Tongue (tissue), 3 donors: ENCODE data around the gene KBTBD6. TPM values are rescaled to one million over a fixed set of nuclear protein-coding genes. Genes with fewer than 3 reads are reported as not detected.
"Not testable (repeated sequence)": the region's sequence is repeated elsewhere in the genome, so short reads cannot be mapped to it uniquely, and the experiment has no call there.

ENCODE experiments used
- DNase-seq: peaks from one replicate; pipeline ENCODE4 v3.0.0-alpha.2; 2015
- small RNA-seq: library from RNA; depleted of rRNA; stranded (forward); fragments of <200 nt; gene quantifications from one replicate; pipeline ENCODE3, GENCODE V24; 2014; ENCODE audit warnings: low replicate concordance
- total RNA-seq: library from RNA; depleted of rRNA; stranded (reverse); fragments of >200 nt; gene quantifications from one replicate; pipeline ENCODE4 v1.2.3, GENCODE V29; 2014

Gene KBTBD6
- total RNA-seq, 1 donor from 2014 or later = 22.2 TPM

DNA sequence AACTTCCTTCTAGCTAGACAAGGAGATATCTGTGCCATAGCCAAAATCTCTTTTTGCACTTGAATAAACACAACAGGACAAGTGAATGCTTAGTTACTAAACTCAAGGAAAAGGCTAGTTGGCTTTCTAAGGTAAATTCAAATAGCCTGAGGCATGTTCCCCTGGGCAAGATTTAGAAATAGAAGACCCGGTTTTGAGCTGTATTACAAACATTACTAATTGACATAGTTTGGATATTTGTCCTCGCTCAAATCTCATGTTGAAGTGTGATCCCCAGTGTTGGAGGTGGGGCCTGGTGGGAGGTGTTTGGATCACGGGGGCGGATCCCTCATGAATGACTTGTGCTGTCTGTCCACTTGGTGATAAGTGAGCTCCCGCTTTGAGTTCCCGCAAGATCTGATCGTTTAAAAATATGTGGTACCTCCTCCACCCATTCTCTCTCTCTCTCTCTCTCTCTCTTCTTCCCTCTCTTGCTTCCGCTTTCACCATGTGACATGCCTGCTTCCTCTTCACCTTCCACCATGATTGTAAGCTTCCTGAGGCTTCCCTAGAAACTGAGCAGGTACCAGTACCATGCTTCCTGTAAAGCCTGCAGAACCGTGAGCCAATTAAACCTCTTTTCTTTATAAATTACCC, 3.9 kb upstream of the KBTBD6 start:
- no peak for DNase-seq

DNA sequence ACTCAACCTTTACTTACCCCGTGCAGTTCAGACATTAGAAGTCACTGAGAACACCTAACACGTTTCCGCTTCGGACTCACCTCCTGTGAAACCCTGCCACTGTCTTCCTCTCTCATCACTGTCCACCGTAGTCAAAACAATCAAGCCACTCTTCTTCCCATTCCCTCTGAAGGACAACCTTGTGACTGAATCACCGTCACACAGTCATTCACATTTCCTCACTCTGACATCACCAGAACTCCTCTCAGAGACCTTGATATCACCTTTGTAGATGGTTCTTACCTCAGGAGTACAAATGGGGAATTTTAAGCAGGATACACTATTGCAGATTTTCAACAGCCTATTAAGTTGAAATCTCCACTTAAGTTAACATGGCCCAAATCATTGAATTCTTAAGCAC, 1.3 kb upstream of the KBTBD6 start:
- no peak for DNase-seq

DNA sequence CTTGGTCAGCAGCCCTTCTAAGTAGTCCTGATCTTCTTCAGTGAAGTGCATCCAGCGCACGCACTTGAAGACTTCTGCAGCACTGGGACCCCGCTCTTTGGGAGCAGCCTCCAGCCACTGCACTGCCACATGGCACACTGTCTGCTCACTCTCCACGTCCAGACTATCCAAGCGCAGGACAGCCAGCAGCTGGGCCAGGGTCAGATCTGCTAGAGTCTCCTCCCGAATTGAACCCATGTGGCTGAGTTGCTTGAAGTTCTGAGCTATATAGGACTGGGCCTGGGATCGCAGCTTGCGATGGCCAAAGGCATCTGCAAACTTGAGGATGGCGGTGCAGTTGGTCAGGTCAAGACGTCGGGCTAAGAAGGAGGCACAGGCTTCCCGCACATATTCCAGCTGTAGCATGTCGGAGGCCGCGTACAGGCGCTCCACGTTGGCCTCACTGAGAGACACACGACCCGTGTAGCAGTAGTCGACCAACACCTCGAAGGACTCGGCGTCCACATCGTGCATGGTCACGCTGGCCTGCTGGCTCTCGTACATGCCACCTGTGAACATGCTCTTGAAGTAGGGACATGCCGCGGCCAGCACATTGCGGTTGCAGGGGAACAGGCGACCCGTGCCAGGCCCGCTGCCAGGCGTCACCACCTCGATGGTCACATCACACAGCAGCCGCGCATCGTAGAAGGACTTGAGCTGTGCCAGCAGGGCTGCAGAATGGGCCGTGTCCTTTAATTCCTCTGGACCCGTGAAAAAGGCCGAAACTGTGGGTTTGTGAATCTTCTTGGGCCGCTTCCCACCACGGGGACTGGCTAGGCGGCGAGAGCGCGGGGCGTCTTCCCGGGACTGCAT, 716 bp downstream of the KBTBD6 start:
- not testable (repeated sequence) for DNase-seq

DNA sequence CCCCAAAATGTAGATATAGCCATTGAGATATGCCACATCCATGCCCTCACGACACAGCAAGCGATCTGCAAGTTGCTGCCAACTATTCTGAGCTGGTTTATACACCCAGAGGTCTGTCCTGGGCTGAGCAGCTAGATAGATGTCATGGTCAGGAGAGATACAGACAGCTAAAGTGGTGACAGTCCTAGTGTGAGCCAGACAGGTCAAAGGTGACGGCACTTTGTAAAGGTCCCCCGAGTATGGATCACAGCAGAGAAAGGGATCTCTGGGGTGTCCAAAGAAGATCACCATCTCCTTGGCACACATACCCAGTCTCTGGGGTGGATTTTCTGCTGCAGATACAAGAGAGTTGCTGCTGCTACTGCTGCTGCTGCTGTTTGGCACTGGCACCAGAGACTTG, 1.4 kb downstream of the KBTBD6 start:
- DNase-seq = not testable (repeated sequence)

DNA sequence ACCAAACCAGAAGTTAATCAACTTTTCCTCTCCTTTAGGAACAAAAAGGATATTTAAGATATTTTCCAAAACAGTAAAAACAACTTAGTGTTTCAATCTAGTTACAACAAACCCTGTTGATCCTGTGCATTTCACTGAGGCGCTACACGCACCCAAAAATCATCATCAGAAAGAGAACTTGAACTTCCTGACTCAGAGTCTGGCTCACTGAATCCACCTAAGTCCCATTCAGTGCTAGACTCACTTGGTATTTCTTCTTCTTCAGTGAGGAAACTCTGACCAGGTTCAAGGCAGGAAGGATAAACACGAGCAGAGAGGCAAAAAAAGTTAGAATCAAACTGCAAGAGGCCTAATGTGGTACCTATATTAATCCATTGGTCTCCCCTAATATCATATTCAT, 2.2 kb downstream of the KBTBD6 start:
- no peak for DNase-seq

DNA sequence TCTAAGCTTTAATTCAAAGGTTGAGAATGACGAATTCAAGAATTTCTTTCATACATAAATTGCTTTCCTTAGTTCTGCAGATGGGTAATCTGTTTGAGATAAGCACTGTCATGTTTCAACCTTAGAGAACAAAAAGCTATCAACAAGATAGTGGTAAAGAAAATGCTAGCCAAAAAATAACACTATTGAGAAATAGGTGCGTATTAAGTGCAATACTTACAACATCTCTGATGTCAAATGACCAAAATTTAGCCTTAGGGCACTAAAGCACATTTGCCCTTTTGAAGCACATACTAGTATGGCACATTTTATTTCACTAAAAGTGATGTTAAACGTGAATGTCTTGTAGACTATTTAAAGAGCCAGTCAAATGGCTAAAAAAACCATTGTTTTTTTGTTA, 4.9 kb downstream of the KBTBD6 start:
- DNase-seq = no peak

DNA sequence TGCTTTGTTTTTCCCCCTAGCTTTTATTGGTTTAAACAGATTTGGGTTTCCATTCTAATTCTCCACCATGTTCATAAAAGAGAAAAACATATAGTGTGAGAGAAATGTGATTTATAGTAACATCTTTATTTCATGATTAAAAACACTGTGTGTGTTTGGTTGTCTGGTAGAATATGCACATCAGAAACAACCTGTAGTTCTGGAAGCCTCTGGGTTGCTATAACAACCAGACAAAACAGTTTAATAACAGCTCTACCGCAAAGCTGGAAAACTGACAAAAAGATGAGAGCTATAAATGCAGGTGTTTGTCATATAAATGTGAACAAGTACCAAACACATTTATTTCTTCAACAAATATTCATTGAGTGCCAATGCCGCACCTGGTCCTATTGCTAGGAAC, 9.8 kb downstream of the KBTBD6 start:
- peak; percentile 62 for DNase-seq

DNA sequence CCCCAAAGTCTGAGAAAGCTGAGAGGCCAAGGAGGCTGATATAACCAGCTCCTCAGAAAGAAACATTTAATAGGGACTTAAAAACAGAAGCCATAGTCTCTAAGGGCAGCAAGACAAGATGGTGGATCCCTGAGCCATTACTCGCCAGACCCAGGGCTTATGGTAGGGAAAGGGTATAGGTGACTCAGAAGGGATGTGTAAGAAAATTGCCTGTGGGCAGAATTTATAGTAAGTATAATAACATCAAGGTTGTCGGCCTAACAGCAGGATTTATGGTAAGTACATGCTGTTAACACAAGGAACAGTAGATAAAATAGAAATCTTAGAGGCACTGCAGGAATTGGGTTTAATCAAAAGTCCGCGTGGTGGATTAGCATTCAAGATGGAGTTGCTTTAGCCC, 14.7 kb downstream of the KBTBD6 start:
- no peak for DNase-seq

DNA sequence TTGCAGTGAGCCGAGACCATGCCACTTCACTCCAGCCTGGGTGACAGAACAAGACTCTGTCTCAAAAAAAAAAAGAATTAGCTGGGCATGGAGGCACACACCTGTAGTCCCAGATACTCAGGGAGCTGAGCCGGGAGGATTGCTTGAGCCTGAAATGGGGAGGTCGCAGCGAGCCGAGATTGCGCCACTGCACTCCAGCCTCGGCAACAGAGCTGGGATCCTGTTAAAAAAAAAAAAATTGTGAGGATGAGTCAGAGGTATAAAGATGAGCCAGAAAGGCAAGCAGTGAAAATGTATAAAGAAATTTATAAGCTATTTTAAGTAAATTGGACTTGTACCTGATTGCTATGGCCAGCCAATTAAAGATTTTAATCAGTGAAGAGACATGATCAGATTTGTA, 21.1 kb downstream of the KBTBD6 start:
- DNase-seq = no peak

DNA sequence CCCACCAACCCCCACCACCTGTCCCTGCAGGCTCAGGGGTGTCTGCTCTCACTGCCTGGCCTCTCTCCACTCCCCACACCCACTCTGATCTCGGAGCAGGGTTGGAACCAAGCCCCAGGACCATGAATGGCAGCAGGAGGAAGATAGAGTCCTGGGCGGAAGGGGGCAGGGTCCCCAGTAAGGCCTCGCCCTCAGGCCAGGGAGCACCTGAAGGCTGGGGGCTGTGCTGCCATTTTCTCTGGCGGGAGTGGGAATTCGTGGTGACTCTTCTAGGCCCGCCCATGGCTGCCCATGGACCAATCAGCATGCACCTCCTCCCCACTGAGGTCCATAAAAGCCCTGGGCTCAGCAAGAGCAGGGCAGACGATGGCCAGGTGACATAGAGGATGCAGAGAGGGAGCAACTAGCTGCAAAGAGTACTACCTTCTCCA, 25.0 kb downstream of the KBTBD6 start:
- no peak for DNase-seq

DNA sequence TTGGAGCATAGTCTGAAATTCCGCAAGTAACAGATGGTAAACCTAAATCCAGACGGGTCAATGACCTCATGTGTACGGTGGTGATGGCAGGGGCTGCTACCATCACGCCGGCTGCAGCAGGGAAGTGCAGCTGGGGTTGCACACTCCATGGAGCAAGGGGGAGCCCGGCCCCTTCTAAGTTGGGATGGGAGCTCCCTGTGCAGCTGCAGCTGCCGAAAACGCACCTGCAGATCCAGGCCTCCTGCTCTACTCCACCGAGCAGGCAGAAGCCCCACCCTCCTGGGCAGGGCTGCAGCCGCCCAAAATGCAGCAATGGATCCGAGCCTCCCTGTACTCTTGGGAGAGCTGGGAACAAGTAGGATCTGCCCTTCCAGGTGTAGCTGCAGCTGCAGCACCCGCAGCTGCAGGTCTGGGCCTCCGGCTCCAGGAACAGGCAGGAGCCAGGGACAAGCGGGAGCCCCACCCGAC, 25.5 kb downstream of the KBTBD6 start:
- DNase-seq = no peak

DNA sequence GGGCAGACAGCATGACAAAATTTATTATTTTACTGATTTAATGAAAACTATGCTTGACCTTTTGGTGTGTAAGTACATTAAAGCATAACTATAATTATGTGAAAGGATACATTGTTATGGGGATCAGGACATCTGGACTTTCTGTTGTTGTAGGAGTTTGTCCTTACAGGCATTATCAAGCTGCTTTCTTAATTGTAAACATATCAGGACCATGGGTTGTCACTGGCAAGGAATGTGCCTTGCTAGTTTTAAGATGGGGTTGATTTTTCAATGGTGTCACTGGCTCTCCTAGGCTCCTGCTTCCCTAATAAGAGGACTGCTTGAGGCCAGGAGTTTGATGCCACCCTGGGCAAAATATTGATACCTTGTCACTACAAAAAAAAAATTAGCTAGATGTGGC, 32.6 kb downstream of the KBTBD6 start:
- no peak for DNase-seq

DNA sequence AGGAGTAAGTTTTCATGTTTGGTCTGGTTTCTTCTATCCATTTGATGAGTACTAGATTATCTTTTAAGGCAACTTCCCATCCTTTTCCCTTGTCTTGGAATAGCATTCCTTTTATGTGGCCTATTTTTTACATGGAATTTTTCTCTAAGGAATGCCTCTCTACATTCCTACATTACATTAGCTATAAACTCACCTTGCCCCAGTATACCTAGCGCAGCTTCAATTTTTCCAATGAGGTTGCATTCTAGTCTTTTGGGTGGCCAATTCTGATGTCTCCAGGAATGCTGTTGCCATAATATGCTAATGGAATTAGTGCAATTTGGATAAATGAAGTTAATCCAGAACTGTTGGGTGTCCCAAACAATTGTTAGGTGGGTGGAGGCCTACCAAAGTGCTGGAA, 33.8 kb downstream of the KBTBD6 start:
- no peak for DNase-seq

DNA sequence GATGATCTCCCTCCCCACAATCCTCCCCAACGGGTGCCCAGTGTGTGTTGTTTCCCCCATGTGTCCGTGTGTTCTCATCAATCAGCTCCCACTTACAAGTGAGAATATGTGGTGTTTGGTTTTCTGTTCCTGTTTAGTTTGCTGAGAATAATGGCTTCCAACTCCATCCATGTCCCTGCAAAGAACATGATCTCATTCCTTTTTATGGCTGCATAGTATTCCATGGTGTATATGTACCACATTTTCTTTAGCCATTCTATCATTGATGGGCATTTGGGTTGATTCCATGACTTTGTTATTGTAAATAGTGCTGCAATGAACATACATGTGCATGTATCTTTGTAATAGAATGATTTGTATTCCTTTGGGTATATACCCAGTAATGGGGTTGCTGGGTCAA, 36.9 kb downstream of the KBTBD6 start:
- DNase-seq = not testable (repeated sequence)

DNA sequence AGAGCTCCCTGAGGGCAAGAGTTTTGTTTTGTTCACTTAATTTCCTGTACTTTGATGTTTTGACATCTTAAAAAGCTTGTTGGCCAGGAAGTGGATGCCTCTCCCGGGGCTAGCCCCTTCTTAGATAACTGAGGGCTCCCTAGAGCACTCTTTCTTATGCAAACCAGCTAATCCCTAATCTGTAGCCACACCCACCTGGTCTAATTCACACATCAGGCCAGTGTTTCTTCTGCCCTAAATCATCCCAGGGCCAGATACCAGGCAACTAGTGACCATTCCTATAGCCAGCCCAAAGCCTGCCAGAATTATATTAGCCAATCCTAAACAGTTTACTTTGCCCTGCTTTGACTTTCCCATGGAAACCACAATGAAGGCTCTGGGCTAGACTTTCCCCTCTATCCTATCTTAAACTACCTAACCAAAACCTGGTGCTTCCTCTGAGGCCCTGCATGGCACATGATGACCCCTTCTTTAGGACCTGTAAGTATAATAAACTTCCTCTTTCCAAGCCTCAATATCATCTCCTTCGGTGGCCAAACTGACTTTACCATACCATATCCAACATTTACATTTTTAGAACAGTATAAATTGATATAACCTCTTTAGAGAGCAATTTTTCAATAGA, 46.5 kb downstream of the KBTBD6 start:
- DNase-seq = no peak

DNA sequence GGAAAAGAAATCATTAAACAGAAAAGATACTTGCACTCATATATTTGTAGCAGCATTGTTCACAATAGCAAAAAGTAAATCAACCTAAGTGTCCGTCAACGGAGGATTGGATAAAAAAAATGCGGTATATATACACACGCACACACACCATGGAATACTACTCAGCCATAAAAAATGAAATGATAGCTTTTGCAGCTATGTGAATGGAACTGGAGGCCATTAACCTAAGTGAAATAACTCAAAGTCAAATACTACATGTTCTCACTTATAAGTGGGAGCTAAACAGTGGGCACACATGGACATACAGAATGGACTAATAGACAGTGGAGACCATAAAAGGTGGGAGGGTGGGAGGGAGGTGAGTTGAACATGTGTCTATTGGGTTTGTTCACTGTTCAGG, 52.9 kb downstream of the KBTBD6 start:
- no peak for DNase-seq

Small RNAs within 50 kb of the gene (small RNA-seq; reads per million reads assigned to genes)
- gene MIR3168 = not detected
- not detected for gene RN7SL597P

Other genes starting within 250 kb of the KBTBD6 start
- 72.2 TPM for gene ELF1, start 113.5 kb downstream of the KBTBD6 start, total RNA-seq
- 19.0 TPM for gene WBP4, start 71.3 kb downstream of the KBTBD6 start, total RNA-seq
- gene KBTBD7, start 61.8 kb upstream of the KBTBD6 start, total RNA-seq = 21.5 TPM
- 17.1 TPM for gene MTRF1, start 130.8 kb upstream of the KBTBD6 start, total RNA-seq
- gene NAA16, start 178.5 kb upstream of the KBTBD6 start, total RNA-seq = 36.3 TPM